GM21737 (cell line): ENCODE data around the gene SVOP.
"Not testable (repeated sequence)": the region's sequence is repeated elsewhere in the genome, so short reads cannot be mapped to it uniquely, and the experiment has no call there.

ENCODE experiments used
- ATAC-seq: cut with Tn5 transposase; IDR thresholded peaks from one replicate; pipeline ENCODE4 v1.9.1; 2021; ENCODE audit warnings: mild to moderate bottlenecking, moderate library complexity; ENCODE audit not compliant: unreplicated experiment

Gene SVOP

GRCh38 chr12:109020796-109021380, at the start of gene SVOP:
Gene SVOP, minus strand, starts transcription at chr12:109021068. Its CDS starts 200 bp downstream, at chr12:109020868.
- no peak for ATAC-seq

- ATAC-seq, result no peak
Measured at GRCh38 chr12:109069307-109070271, 48.7 kb upstream of the SVOP start.

GRCh38 chr12:109065853-109066193, 45.0 kb upstream of the SVOP start:
- ATAC-seq, result no peak

GRCh38 chr12:109065154-109065852, 44.4 kb upstream of the SVOP start:
- no peak for ATAC-seq

GRCh38 chr12:109064143-109064542, 43.3 kb upstream of the SVOP start:
- ATAC-seq, result no peak

- no peak for ATAC-seq
Measured at GRCh38 chr12:109058773-109059172, 37.9 kb upstream of the SVOP start.

- no peak for ATAC-seq
Measured at GRCh38 chr12:109057376-109057775, 36.5 kb upstream of the SVOP start.

- ATAC-seq, result no peak
Measured at GRCh38 chr12:109056891-109057290, 36.0 kb upstream of the SVOP start.

GRCh38 chr12:109054520-109054919, 33.7 kb upstream of the SVOP start:
- ATAC-seq, result no peak

- ATAC-seq, result not testable (repeated sequence)
Measured at GRCh38 chr12:109054124-109054513, 33.3 kb upstream of the SVOP start.

- ATAC-seq, result peak; percentile 31
Measured at GRCh38 chr12:109053382-109054123, 32.7 kb upstream of the SVOP start.

- peak; percentile 63 for ATAC-seq
Measured at GRCh38 chr12:109052414-109053323, 31.8 kb upstream of the SVOP start, which contains the start of gene USP30. Gene USP30, plus strand, starts transcription at chr12:109052576. Its CDS starts 103 bp downstream, at chr12:109052679.

- no peak for ATAC-seq
Measured at GRCh38 chr12:109052097-109052413, 31.2 kb upstream of the SVOP start.

GRCh38 chr12:109049794-109050193, 28.9 kb upstream of the SVOP start:
- not testable (repeated sequence) for ATAC-seq

- not testable (repeated sequence) for ATAC-seq
Measured at GRCh38 chr12:109048706-109049105, 27.8 kb upstream of the SVOP start.

GRCh38 chr12:109047081-109047805, 26.4 kb upstream of the SVOP start:
- no peak for ATAC-seq

- ATAC-seq, result no peak
Measured at GRCh38 chr12:109044241-109044640, 23.4 kb upstream of the SVOP start.

- ATAC-seq, result no peak
Measured at GRCh38 chr12:109036975-109037374, 16.1 kb upstream of the SVOP start.
